ENCODE results near the gene RBM20.

DNA sequence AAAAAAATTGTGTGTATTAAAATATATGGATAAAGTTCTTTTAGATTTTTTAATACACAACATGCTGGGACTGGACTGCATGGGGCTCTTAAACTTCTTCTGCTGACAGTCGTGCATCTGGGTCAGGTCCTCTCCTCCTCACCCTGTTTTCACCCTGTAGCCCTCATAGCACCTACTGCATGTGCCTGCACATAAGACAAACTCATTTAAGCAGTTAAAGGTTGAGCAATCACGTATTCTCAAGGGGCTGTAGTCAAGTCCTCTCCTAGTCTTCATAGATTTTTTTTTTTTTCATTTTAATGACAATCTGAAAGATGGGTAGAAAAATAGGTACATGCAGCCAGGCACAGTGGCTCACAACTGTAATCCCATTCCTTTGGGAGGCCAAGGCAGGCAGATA lies 204.0 kb downstream of the RBM20 start:
- TF ChIP-seq, protein P1, sequence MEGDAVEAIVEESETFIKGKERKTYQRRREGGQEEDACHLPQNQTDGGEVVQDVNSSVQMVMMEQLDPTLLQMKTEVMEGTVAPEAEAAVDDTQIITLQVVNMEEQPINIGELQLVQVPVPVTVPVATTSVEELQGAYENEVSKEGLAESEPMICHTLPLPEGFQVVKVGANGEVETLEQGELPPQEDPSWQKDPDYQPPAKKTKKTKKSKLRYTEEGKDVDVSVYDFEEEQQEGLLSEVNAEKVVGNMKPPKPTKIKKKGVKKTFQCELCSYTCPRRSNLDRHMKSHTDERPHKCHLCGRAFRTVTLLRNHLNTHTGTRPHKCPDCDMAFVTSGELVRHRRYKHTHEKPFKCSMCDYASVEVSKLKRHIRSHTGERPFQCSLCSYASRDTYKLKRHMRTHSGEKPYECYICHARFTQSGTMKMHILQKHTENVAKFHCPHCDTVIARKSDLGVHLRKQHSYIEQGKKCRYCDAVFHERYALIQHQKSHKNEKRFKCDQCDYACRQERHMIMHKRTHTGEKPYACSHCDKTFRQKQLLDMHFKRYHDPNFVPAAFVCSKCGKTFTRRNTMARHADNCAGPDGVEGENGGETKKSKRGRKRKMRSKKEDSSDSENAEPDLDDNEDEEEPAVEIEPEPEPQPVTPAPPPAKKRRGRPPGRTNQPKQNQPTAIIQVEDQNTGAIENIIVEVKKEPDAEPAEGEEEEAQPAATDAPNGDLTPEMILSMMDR (IDR thresholded peaks at IDR 0.05): no peak
- TF ChIP-seq CHD2 (IDR thresholded peaks at IDR 0.05; ENCODE audit: low read length, partially characterized antibody) (no peak), JUN (IDR thresholded peaks at IDR 0.05) (no peak), FOSL2 (IDR thresholded peaks at IDR 0.05) (no peak), FOSL2 (CRISPR knock-in tag; IDR thresholded peaks at IDR 0.05) (no peak), RAD21 (conservative IDR thresholded peaks at IDR 0.05 in 1 of 2, IDR thresholded peaks at IDR 0.05 in 1 of 2) (no peak), MYC (IDR thresholded peaks at IDR 0.05; ENCODE audit: borderline replicate concordance, low read length) (no peak)
- TF ChIP-seq, protein P2, sequence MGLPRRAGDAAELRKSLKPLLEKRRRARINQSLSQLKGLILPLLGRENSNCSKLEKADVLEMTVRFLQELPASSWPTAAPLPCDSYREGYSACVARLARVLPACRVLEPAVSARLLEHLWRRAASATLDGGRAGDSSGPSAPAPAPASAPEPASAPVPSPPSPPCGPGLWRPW (IDR thresholded peaks at IDR 0.05): no peak
- TF ChIP-seq, protein P3, sequence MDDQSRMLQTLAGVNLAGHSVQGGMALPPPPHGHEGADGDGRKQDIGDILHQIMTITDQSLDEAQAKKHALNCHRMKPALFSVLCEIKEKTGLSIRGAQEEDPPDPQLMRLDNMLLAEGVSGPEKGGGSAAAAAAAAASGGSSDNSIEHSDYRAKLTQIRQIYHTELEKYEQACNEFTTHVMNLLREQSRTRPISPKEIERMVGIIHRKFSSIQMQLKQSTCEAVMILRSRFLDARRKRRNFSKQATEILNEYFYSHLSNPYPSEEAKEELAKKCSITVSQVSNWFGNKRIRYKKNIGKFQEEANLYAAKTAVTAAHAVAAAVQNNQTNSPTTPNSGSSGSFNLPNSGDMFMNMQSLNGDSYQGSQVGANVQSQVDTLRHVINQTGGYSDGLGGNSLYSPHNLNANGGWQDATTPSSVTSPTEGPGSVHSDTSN (IDR thresholded peaks at IDR 0.05): no peak
- TF ChIP-seq, protein P4, sequence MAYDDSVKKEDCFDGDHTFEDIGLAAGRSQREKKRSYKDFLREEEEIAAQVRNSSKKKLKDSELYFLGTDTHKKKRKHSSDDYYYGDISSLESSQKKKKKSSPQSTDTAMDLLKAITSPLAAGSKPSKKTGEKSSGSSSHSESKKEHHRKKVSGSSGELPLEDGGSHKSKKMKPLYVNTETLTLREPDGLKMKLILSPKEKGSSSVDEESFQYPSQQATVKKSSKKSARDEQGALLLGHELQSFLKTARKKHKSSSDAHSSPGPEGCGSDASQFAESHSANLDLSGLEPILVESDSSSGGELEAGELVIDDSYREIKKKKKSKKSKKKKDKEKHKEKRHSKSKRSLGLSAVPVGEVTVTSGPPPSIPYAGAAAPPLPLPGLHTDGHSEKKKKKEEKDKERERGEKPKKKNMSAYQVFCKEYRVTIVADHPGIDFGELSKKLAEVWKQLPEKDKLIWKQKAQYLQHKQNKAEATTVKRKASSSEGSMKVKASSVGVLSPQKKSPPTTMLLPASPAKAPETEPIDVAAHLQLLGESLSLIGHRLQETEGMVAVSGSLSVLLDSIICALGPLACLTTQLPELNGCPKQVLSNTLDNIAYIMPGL (CRISPR knock-in tag; IDR thresholded peaks at IDR 0.05; ENCODE audit: borderline replicate concordance): no peak

Data from A549 (cell line).